ENCODE data around the gene SWT1. TPM values are rescaled to one million over a fixed set of nuclear protein-coding genes. Genes with fewer than 3 reads are reported as not detected.

SWT1 gene
- total and polyA plus RNA-seq, 9 of the 15 experiments (the other 6 are each of a cell fraction or from before 2014, with no cell fraction given): 1.5 to 3.4 (median 2.3) TPM

DNA sequence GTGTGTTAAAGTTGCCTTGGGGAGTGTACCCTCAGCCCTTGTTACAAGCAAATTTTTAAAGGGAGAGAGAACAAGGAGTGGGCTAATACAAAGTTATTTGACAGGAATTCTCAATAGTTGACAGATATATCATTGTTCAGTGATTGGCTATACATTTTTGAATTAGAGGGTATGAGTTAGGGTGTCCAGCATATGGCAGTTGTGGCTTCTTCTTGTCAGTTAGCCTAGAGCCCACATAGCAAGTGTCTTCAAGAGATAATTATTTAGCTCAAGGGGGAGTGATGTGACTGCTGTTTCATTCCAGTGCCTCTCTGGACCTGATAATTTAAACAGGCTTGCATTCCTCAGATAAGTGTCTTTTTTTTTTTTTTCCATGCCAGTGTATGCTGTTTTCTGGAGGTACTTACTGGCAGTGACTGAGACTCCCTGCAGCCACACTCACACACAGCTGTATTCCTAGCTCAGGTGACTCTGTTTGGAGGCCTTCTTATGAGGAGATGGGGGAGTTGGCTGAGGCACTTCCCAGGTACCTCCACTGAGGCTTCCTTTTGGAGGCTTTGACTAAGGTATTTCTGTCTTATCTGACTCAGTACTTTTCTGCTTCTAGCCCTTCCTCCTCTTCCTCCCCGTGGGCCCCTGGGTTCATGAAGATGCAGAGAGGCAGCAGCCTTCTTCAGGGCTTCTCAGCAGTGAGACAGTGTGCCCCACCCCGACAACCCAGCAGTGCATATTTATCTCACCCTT lies 127.7 kb downstream of the SWT1 start (continued):
- TF ChIP-seq EP300 (IDR thresholded peaks at IDR 0.05; ENCODE audit: low read length) (peak; percentile 98), SIN3B (IDR thresholded peaks at IDR 0.05; ENCODE audit: low read depth) (no peak), ZFP36 (IDR thresholded peaks at IDR 0.05; ENCODE audit: low read depth, low read length, partially characterized antibody) (peak; percentile 58), ZNF644 (tag; IDR thresholded peaks at IDR 0.05; ENCODE audit: low read depth) (0 out of 2 replicates have a peak, but pooled peaks have one; percentile 52), TAF9B (IDR thresholded peaks at IDR 0.05; ENCODE audit: partially characterized antibody) (peak; percentile 41), NFE2 (IDR thresholded peaks at IDR 0.05; ENCODE audit: low read depth) (peak; percentile 77), SMC3 (conservative IDR thresholded peaks at IDR 0.05; ENCODE audit: insufficient read depth, low read depth, low read length) (no peak), ETV5 (CRISPR knock-in tag; IDR thresholded peaks at IDR 0.05; ENCODE audit: low read depth) (peak; percentile 75), MECOM (CRISPR knock-in tag; IDR thresholded peaks at IDR 0.05) (peak; percentile 90), ZZZ3 (IDR thresholded peaks at IDR 0.05) (no peak), ZNF354B (CRISPR knock-in tag; IDR thresholded peaks at IDR 0.05) (peak; percentile 46; the same call in 1 of the 2 replicates)
- TF ChIP-seq, protein P1, sequence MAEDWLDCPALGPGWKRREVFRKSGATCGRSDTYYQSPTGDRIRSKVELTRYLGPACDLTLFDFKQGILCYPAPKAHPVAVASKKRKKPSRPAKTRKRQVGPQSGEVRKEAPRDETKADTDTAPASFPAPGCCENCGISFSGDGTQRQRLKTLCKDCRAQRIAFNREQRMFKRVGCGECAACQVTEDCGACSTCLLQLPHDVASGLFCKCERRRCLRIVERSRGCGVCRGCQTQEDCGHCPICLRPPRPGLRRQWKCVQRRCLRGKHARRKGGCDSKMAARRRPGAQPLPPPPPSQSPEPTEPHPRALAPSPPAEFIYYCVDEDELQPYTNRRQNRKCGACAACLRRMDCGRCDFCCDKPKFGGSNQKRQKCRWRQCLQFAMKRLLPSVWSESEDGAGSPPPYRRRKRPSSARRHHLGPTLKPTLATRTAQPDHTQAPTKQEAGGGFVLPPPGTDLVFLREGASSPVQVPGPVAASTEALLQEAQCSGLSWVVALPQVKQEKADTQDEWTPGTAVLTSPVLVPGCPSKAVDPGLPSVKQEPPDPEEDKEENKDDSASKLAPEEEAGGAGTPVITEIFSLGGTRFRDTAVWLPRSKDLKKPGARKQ (CRISPR knock-in tag; IDR thresholded peaks at IDR 0.05): no peak
- TF ChIP-seq, protein P2, sequence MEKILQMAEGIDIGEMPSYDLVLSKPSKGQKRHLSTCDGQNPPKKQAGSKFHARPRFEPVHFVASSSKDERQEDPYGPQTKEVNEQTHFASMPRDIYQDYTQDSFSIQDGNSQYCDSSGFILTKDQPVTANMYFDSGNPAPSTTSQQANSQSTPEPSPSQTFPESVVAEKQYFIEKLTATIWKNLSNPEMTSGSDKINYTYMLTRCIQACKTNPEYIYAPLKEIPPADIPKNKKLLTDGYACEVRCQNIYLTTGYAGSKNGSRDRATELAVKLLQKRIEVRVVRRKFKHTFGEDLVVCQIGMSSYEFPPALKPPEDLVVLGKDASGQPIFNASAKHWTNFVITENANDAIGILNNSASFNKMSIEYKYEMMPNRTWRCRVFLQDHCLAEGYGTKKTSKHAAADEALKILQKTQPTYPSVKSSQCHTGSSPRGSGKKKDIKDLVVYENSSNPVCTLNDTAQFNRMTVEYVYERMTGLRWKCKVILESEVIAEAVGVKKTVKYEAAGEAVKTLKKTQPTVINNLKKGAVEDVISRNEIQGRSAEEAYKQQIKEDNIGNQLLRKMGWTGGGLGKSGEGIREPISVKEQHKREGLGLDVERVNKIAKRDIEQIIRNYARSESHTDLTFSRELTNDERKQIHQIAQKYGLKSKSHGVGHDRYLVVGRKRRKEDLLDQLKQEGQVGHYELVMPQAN (IDR thresholded peaks at IDR 0.05; ENCODE audit: borderline replicate concordance): 0 out of 2 replicates have a peak, but pooled peaks have one; percentile 25
- TF ChIP-seq, protein P3, sequence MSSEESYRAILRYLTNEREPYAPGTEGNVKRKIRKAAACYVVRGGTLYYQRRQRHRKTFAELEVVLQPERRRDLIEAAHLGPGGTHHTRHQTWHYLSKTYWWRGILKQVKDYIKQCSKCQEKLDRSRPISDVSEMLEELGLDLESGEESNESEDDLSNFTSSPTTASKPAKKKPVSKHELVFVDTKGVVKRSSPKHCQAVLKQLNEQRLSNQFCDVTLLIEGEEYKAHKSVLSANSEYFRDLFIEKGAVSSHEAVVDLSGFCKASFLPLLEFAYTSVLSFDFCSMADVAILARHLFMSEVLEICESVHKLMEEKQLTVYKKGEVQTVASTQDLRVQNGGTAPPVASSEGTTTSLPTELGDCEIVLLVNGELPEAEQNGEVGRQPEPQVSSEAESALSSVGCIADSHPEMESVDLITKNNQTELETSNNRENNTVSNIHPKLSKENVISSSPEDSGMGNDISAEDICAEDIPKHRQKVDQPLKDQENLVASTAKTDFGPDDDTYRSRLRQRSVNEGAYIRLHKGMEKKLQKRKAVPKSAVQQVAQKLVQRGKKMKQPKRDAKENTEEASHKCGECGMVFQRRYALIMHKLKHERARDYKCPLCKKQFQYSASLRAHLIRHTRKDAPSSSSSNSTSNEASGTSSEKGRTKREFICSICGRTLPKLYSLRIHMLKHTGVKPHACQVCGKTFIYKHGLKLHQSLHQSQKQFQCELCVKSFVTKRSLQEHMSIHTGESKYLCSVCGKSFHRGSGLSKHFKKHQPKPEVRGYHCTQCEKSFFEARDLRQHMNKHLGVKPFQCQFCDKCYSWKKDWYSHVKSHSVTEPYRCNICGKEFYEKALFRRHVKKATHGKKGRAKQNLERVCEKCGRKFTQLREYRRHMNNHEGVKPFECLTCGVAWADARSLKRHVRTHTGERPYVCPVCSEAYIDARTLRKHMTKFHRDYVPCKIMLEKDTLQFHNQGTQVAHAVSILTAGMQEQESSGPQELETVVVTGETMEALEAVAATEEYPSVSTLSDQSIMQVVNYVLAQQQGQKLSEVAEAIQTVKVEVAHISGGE (CRISPR knock-in tag; IDR thresholded peaks at IDR 0.05): peak in 1 of 3 experiments; percentile 80; a peak in 2 of 6 replicates
- TF ChIP-seq, protein P4, sequence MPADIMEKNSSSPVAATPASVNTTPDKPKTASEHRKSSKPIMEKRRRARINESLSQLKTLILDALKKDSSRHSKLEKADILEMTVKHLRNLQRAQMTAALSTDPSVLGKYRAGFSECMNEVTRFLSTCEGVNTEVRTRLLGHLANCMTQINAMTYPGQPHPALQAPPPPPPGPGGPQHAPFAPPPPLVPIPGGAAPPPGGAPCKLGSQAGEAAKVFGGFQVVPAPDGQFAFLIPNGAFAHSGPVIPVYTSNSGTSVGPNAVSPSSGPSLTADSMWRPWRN (IDR thresholded peaks at IDR 0.05; ENCODE audit: low read depth): peak; percentile 60; the same call in 1 of the 2 replicates
- TF ChIP-seq, protein P5, sequence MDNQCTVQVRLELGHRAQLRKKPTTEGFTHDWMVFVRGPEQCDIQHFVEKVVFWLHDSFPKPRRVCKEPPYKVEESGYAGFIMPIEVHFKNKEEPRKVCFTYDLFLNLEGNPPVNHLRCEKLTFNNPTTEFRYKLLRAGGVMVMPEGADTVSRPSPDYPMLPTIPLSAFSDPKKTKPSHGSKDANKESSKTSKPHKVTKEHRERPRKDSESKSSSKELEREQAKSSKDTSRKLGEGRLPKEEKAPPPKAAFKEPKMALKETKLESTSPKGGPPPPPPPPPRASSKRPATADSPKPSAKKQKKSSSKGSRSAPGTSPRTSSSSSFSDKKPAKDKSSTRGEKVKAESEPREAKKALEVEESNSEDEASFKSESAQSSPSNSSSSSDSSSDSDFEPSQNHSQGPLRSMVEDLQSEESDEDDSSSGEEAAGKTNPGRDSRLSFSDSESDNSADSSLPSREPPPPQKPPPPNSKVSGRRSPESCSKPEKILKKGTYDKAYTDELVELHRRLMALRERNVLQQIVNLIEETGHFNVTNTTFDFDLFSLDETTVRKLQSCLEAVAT (IDR thresholded peaks at IDR 0.05): peak; percentile 84 to 87
